KMS-11 (cell line): ENCODE results near the gene PERCC1.

ENCODE experiments used
- H2AFZ ChIP-seq: fragments of 200-600 bp; sonication (generic); 2 replicates; pipeline ENCODE4 v1.6.1; 2016; ENCODE audit warnings: antibody characterized with exemption, mixed run types, low read depth
- H3K27ac ChIP-seq: fragments of 200-600 bp; sonication (generic); 2 replicates; pipeline ENCODE4 v1.6.1; 2016; ENCODE audit warnings: mild to moderate bottlenecking, mixed run types
- H3K27me3 ChIP-seq: fragments of 200-600 bp; sonication (generic); 2 replicates; pipeline ENCODE4 v1.6.1; 2017; ENCODE audit warnings: mild to moderate bottlenecking, low read depth, mixed run types, moderate library complexity; ENCODE audit not compliant: insufficient read depth
- H3K36me3 ChIP-seq: fragments of 200-600 bp; sonication (generic); 2 replicates; pipeline ENCODE4 v1.6.1; 2017; ENCODE audit warnings: mild to moderate bottlenecking, mixed run types; ENCODE audit not compliant: insufficient read depth
- H3K4me1 ChIP-seq: fragments of 200-600 bp; sonication (generic); 2 replicates; pipeline ENCODE4 v1.6.1; 2016; ENCODE audit warnings: mild to moderate bottlenecking, low read depth, mixed run types; ENCODE audit not compliant: poor library complexity, severe bottlenecking
- H3K4me2 ChIP-seq: fragments of 200-600 bp; sonication (generic); 2 replicates; pipeline ENCODE4 v1.7.0; 2016; ENCODE audit warnings: mild to moderate bottlenecking, mixed run types
- H3K4me3 ChIP-seq: fragments of 200-600 bp; sonication (generic); IDR thresholded peaks from 2 replicates; pipeline ENCODE4 v1.6.1; 2017; ENCODE audit warnings: low read depth, low read length, mixed read lengths; ENCODE audit not compliant: insufficient read depth
- H3K79me2 ChIP-seq: fragments of 200-600 bp; sonication (generic); 2 replicates; pipeline ENCODE4 v1.6.1; 2016; ENCODE audit warnings: low read depth, mixed run types; ENCODE audit not compliant: insufficient read depth
- H3K9ac ChIP-seq: fragments of 200-600 bp; sonication (generic); 2 replicates; pipeline ENCODE4 v1.6.1; 2016; ENCODE audit warnings: mild to moderate bottlenecking, mixed run types
- H4K20me1 ChIP-seq: fragments of 200-600 bp; sonication (generic); 2 replicates; pipeline ENCODE4 v1.6.1; 2016; ENCODE audit warnings: mild to moderate bottlenecking, mixed run types; ENCODE audit not compliant: insufficient read depth
- CTCF ChIP-seq: fragments of 200-600 bp; sonication (generic); conservative IDR thresholded peaks from 2 replicates; pipeline ENCODE4 v1.6.1; 2017; ENCODE audit warnings: low read depth, mild to moderate bottlenecking, antibody characterized with exemption, low read length, moderate library complexity, mixed read lengths

The PERCC1 gene

GRCh38 chr16:1450841-1451240 lies 20.0 kb downstream of the PERCC1 start:
- Histone ChIP-seq H3K79me2 (no peaks in the 10 kb centered on the region), H3K27ac (no peak overlapping the region), H3K27me3 (no peaks in the 10 kb centered on the region), H2AFZ (no peak overlapping the region), H3K4me1 (no peaks in the 10 kb centered on the region), H3K9ac (no peak overlapping the region), H3K4me3 (no peak overlapping the region), H4K20me1 (no peaks in the 10 kb centered on the region), H3K4me2 (no peak overlapping the region), H3K36me3 (no peaks in the 10 kb centered on the region)
- TF ChIP-seq CTCF = no peak

DNA sequence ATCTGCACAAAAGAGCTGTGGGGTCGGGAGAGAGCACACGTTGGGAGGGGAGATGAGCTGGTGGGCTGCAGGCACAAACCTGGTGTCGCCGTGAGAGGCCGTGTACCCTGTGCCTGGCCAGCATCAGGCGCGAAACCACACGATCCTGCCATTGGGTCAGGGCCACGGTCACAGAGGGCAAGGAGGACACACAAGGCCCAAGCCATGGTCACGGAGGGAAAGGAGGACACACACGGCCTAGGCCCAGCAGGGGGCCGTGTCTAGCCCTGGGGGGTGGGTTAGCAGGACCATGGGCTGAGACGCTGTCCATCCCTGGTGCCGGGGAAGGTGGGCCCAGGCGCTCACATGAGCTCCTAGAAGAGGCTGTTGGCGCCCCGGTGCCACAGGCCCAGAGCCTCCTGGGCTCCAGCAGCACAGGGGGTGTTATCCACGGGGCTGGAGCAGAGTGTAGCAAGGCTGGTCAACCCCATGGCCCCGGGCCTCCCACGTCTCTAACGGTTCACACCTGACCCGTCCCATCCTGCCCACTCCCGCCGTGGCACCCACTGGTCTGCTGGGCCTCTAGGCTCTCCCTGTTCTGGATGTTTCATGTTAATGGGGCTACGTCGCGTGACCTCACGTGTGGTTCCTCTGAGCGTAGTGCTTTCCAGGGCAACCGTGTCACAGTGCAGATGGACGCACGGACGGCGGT lies 21.0 kb downstream of the PERCC1 start:
- Histone ChIP-seq H2AFZ (no peak overlapping the region), H3K4me1 (no peaks in the 10 kb centered on the region), H3K9ac (no peak overlapping the region), H3K27me3 (no peaks in the 10 kb centered on the region), H3K36me3 (no peaks in the 10 kb centered on the region), H3K27ac (no peak overlapping the region), H3K4me3 (no peak overlapping the region), H3K79me2 (no peaks in the 10 kb centered on the region), H4K20me1 (no peaks in the 10 kb centered on the region), H3K4me2 (no peak overlapping the region)
- TF ChIP-seq CTCF = no peak

DNA sequence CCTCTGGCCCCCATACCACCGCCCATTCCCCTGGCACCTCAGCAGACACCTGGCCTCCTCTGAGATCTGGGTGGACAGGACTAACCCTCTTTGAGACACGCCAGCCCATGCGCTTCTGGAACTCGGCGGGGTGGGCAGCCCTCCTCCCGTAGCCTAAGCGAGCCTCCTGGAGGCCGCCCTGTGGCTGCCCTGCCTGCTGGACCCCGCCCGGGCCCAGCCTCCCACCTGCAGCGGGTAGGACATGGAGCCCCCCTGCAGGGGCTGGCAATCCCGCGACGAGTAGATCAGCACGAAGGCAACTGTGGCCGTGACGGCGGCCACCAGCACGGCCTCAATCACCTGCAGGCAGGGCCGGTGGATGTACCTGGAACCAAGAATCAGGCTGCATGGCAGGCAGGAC lies 21.7 kb downstream of the PERCC1 start:
- TF ChIP-seq CTCF = no peak
- Histone ChIP-seq H3K36me3 (no peaks in the 10 kb centered on the region), H3K27ac (no peak overlapping the region), H4K20me1 (no peaks in the 10 kb centered on the region), H3K79me2 (no peaks in the 10 kb centered on the region), H3K27me3 (no peaks in the 10 kb centered on the region), H3K4me1 (no peaks in the 10 kb centered on the region), H3K4me3 (no peak overlapping the region), H2AFZ (no peak overlapping the region), H3K9ac (no peak overlapping the region), H3K4me2 (no peak overlapping the region)

- Histone ChIP-seq H3K27ac (no peak overlapping the region), H3K4me3 (no peak overlapping the region), H3K4me2 (no peak overlapping the region), H3K4me1 (no peaks in the 10 kb centered on the region), H3K9ac (no peak overlapping the region), H3K36me3 (no peaks in the 10 kb centered on the region), H2AFZ (no peak overlapping the region), H3K27me3 (no peaks in the 10 kb centered on the region), H4K20me1 (no peaks in the 10 kb centered on the region), H3K79me2 (no peaks in the 10 kb centered on the region)
- no peak for TF ChIP-seq CTCF
Observed at GRCh38 chr16:1453316-1453715, 22.4 kb downstream of the PERCC1 start.
